Dedifferentiated amniotic fluid mesenchymal stem cell (primary cell): Measurements from ENCODE around the gene CAPS2.
"Not testable (repeated sequence)": the region's sequence is repeated elsewhere in the genome, so short reads cannot be mapped to it uniquely, and the experiment has no call there.

Experiments used
- DNase-seq: peaks from one replicate; pipeline ENCODE4 v3.0.0-alpha.2; 2016; ENCODE audit errors: extremely low spot score

Gene CAPS2

GRCh38 chr12:75329918-75330826 lies at the start of gene CAPS2:
Gene CAPS2, minus strand, starts transcription at chr12:75330324. Its CDS starts 3,826 bp downstream, at chr12:75326498.
- DNase-seq = peak; percentile 82

GRCh38 chr12:75378354-75378753 lies 48.2 kb upstream of the CAPS2 start:
- DNase-seq = peak; percentile 74

GRCh38 chr12:75374971-75375370 lies 44.8 kb upstream of the CAPS2 start:
- no peak for DNase-seq

GRCh38 chr12:75366629-75367028 lies 36.5 kb upstream of the CAPS2 start:
- DNase-seq = no peak

- DNase-seq = peak; percentile 71
Observed at GRCh38 chr12:75364919-75365318, 34.8 kb upstream of the CAPS2 start.

GRCh38 chr12:75361408-75361807 lies 31.3 kb upstream of the CAPS2 start:
- DNase-seq = no peak

- DNase-seq = no peak
Observed at GRCh38 chr12:75360920-75361319, 30.8 kb upstream of the CAPS2 start.

GRCh38 chr12:75354011-75354410 lies 23.9 kb upstream of the CAPS2 start:
- no peak for DNase-seq

GRCh38 chr12:75350413-75350812 lies 20.3 kb upstream of the CAPS2 start:
- no peak for DNase-seq

- no peak for DNase-seq
Observed at GRCh38 chr12:75349946-75350345, 19.8 kb upstream of the CAPS2 start.

GRCh38 chr12:75346215-75346614 lies 16.1 kb upstream of the CAPS2 start:
- not testable (repeated sequence) for DNase-seq

- no peak for DNase-seq
Observed at GRCh38 chr12:75345531-75345930, 15.4 kb upstream of the CAPS2 start.

GRCh38 chr12:75341873-75342272 lies 11.7 kb upstream of the CAPS2 start:
- no peak for DNase-seq

- DNase-seq = no peak
Observed at GRCh38 chr12:75337905-75338304, 7.8 kb upstream of the CAPS2 start.

GRCh38 chr12:75334384-75335030 lies 4.4 kb upstream of the CAPS2 start, which contains the start of gene GLIPR1L1:
Gene GLIPR1L1, plus strand, starts transcription at chr12:75334670. Its CDS starts 59 bp downstream, at chr12:75334729.
- DNase-seq = peak; percentile 95

GRCh38 chr12:75327642-75328041 lies 2.5 kb downstream of the CAPS2 start:
- DNase-seq = no peak

- DNase-seq = no peak
Observed at GRCh38 chr12:75323663-75324062, 6.5 kb downstream of the CAPS2 start.

GRCh38 chr12:75322464-75322863 lies 7.7 kb downstream of the CAPS2 start:
- DNase-seq = peak; percentile 73

GRCh38 chr12:75317784-75318183 lies 12.3 kb downstream of the CAPS2 start:
- no peak for DNase-seq

- peak; percentile 48 for DNase-seq
Observed at GRCh38 chr12:75315518-75315917, 14.6 kb downstream of the CAPS2 start.

- no peak for DNase-seq
Observed at GRCh38 chr12:75311369-75311768, 18.8 kb downstream of the CAPS2 start.

GRCh38 chr12:75308279-75308678 lies 21.8 kb downstream of the CAPS2 start:
- no peak for DNase-seq
